Tibial nerve (tissue), 4 donors: ENCODE results near the gene PRR5. TPM values are rescaled to one million over a fixed set of nuclear protein-coding genes. Genes with fewer than 3 reads are reported as not detected.

ENCODE experiments used
- DNase-seq, 2 donors: peaks; one replicate each; pipeline ENCODE4 v3.0.0-alpha.2; 2019; ENCODE audit warnings: low spot score in 2 of 2
- H3K27ac ChIP-seq, 4 donors: fragments of 200-600 bp; sonication (generic) in 3 of 4; one replicate each; pipeline ENCODE4 v1.5.1; 2017 to 2019; ENCODE audit warnings: mild to moderate bottlenecking in 1 of 4
- H3K27me3 ChIP-seq, 2 donors: fragments of 200-600 bp; sonication (generic) in 1 of 2; one replicate each; pipeline versions ENCODE4 v1.5.1 to v1.6.0; 2017 to 2019
- H3K36me3 ChIP-seq, 3 donors: fragments of 200-600 bp; sonication (generic); one replicate each; pipeline ENCODE4 v1.5.1; 2018 to 2019
- H3K4me1 ChIP-seq, 4 donors: fragments of 200-600 bp; sonication (generic) in 3 of 4; one replicate each; pipeline ENCODE4 v1.5.1; 2017 to 2019
- H3K4me3 ChIP-seq, 4 donors: fragments of 200-600 bp; sonication (generic) in 3 of 4; one replicate each; pipeline ENCODE4 v1.5.1; 2017 to 2019; ENCODE audit warnings: mild to moderate bottlenecking in 1 of 4, moderate library complexity in 1 of 4
- H3K9me3 ChIP-seq, 4 donors: fragments of 200-600 bp; sonication (generic) in 3 of 4; one replicate each; pipeline ENCODE4 v1.5.1; 2017 to 2019
- EP300 ChIP-seq, 2 donors: sonication (generic); formaldehyde crosslinking; IDR thresholded peaks; one replicate each; pipeline ENCODE4 v1.6.1; 2017; ENCODE audit warnings: antibody characterized with exemption in 2 of 2, mild to moderate bottlenecking in 1 of 2
- POLR2A ChIP-seq, 2 donors: fragments of 450-650 bp; IDR thresholded peaks; one replicate each; pipeline ENCODE4 v1.6.1; 2017; ENCODE audit warnings: antibody characterized with exemption in 2 of 2, mild to moderate bottlenecking in 2 of 2, moderate library complexity in 2 of 2
- WGBS, 2 donors: methylation state at CpG; one replicate each; pipeline ENCODE4 v1.1.5; 2018; 5-methylcytosine and 5-hydroxymethylcytosine counted together
- total RNA-seq, 4 donors: library from RNA; depleted of rRNA; stranded (reverse); fragments of >200 nt; gene quantifications; one replicate each; pipeline ENCODE4 v1.1.0, GENCODE V29; 2016
- TF ChIP-seq, protein P1 (sequence below), 5 experiments: fragments of 200-600 bp in 3 of 5; fragments of 450-650 bp in 2 of 5; sonication (generic) in 3 of 5; IDR thresholded peaks; one replicate each; pipeline ENCODE4 v1.5.1; 2016 to 2019; ENCODE audit warnings: antibody characterized with exemption in 5 of 5, mild to moderate bottlenecking in 3 of 5, moderate library complexity in 2 of 5

The PRR5 gene
- total RNA-seq, 4 donors from 2014 or later = 40.4 to 68.4 (median 42.5) TPM

DNA sequence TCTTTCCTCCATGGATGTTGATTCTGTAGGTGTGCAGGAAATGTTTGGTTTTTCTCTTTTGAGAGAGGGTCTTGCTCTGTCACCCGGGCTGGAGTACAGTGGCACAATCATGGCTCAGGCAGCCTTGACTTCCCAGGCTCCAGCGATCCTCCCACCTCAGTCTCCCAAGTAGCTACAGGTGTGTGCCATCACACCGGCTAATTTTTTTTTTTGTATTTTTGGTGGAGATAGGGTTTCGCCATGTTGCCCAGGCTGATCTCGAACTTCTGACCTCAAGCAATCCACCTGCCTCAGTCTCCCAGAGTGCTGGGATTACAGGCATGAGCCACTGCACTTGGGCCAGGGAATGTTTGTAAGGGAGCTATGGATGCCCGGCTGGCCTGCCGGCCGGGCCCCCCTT is 4.5 kb downstream of the PRR5 start:
- no peak overlapping the region for H3K27ac ChIP-seq
- no peak overlapping the region for H3K4me3 ChIP-seq
- H3K9me3 ChIP-seq = no peaks in the 10 kb centered on the region
- H3K27me3 ChIP-seq = no peaks in the 10 kb centered on the region
- no peak for DNase-seq
- peaks cover 0 to 36% (median 19%) of the 10 kb centered on the region in 4 donors for H3K4me1 ChIP-seq
- TF ChIP-seq, protein P1, sequence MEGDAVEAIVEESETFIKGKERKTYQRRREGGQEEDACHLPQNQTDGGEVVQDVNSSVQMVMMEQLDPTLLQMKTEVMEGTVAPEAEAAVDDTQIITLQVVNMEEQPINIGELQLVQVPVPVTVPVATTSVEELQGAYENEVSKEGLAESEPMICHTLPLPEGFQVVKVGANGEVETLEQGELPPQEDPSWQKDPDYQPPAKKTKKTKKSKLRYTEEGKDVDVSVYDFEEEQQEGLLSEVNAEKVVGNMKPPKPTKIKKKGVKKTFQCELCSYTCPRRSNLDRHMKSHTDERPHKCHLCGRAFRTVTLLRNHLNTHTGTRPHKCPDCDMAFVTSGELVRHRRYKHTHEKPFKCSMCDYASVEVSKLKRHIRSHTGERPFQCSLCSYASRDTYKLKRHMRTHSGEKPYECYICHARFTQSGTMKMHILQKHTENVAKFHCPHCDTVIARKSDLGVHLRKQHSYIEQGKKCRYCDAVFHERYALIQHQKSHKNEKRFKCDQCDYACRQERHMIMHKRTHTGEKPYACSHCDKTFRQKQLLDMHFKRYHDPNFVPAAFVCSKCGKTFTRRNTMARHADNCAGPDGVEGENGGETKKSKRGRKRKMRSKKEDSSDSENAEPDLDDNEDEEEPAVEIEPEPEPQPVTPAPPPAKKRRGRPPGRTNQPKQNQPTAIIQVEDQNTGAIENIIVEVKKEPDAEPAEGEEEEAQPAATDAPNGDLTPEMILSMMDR (IDR thresholded peaks at IDR 0.05) = no peak
- TF ChIP-seq EP300 (IDR thresholded peaks at IDR 0.05) (no peak), POLR2A (IDR thresholded peaks at IDR 0.05) (no peak)
- peaks cover 0 to 10% (median 0%) of the 10 kb centered on the region in 3 donors for H3K36me3 ChIP-seq
- 77 to 82% methylated on average over 8 of the region's 8 CpGs for WGBS, 2 donors

DNA sequence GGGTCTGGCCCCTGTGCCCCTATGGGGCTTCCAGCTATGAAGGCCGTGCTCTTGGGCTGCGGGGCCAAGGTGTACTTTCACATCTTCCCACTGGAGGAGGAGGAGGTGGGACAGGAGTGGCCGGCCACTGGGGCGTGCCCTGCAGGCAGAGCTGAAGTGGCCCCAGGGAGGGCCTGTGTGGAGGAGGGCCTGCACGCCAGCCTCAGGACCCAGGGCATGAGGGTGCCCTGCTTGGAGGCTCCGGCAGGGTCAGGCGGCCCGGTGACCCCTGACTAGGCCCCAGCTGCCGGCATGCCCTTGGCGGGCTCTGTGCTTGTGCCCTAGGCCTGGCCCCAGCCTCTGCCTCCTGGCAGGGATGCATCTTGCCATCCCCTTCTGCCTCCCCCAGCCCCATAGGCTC is 5.2 kb downstream of the PRR5 start:
- Histone ChIP-seq H3K36me3 (peaks cover 0 to 10% (median 0%) of the 10 kb centered on the region in 3 donors), H3K27ac (no peak overlapping the region), H3K9me3 (no peaks in the 10 kb centered on the region), H3K4me1 (peaks cover 0 to 32% (median 18%) of the 10 kb centered on the region in 4 donors), H3K27me3 (no peaks in the 10 kb centered on the region), H3K4me3 (no peak overlapping the region)
- 83 to 85% methylated on average over 8 to 10 of the region's 10 CpGs for WGBS, 2 donors
- no peak for DNase-seq
- TF ChIP-seq, protein P1 (IDR thresholded peaks at IDR 0.05) = no peak
- TF ChIP-seq POLR2A (IDR thresholded peaks at IDR 0.05) = no peak
- TF ChIP-seq EP300 (IDR thresholded peaks at IDR 0.05) = no peak

DNA sequence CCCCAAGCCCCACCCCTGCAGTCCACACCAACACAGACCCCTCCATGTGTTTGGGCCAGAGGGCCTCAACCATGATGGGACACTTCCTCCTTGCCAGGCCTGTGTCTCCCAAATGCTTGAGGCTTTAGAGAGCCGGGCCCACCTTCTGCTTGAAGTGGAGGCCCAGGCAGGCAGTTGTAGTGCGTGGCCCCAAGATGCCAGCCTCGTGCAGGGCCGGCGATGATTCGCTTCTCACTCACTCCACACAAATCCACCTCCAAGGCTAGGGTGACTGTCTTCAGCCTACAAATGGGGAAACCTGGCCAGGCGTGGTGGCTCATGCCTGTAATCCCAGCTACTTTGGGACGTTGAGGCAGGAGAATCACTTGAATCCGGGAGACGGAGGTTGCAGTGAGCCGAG is 5.7 kb downstream of the PRR5 start:
- Histone ChIP-seq H3K9me3 (no peaks in the 10 kb centered on the region), H3K4me1 (peaks cover 0 to 28% (median 16%) of the 10 kb centered on the region in 4 donors), H3K36me3 (peaks cover 0 to 10% (median 0%) of the 10 kb centered on the region in 3 donors), H3K27ac (no peak overlapping the region), H3K27me3 (no peaks in the 10 kb centered on the region), H3K4me3 (no peak overlapping the region)
- TF ChIP-seq EP300 (IDR thresholded peaks at IDR 0.05) = no peak
- TF ChIP-seq, protein P1 (IDR thresholded peaks at IDR 0.05) = no peak
- TF ChIP-seq POLR2A (IDR thresholded peaks at IDR 0.05) = no peak
- 95 to 96% methylated on average over 10 to 11 of the region's 11 CpGs for WGBS, 2 donors
- DNase-seq = no peak

DNA sequence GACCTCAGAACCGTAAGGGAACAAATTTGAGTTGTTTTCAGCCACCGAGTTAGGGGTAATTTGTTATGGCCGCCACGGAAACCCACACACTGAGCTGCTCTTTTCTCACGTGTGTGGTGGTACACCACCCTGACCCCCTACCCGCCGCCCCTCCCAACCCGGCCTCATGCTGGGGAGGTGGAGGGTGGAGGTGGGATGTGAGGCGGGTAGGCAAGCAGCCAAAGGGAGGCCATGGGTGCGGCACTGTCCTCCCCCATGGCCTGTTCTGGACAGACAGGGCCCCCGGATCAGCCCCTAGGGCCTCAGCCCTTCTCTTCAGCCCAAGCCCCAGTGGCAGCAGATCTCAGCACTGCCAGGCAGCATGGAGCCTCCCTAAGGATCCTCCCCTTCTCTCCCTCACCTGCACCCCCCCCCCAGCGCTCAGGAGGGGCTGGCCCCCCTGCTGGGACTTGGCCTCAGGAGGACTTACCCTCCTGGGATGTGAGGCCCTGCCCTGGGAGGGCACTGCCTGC is 7.9 kb downstream of the PRR5 start:
- peaks cover 0 to 28% (median 7%) of the 10 kb centered on the region in 4 donors for H3K4me1 ChIP-seq
- TF ChIP-seq EP300 (IDR thresholded peaks at IDR 0.05) = no peak
- TF ChIP-seq, protein P1 (IDR thresholded peaks at IDR 0.05) = no peak
- peaks cover 0 to 2% (median 0%) of the 10 kb centered on the region in 3 donors for H3K36me3 ChIP-seq
- DNase-seq = no peak
- no peak overlapping the region for H3K4me3 ChIP-seq
- no peaks in the 10 kb centered on the region for H3K27me3 ChIP-seq
- peak overlapping the region in 2 of 4 donors; percentile 29 to 65 for H3K27ac ChIP-seq
- 79% methylated on average over 11 to 12 of the region's 12 CpGs for WGBS, 2 donors
- H3K9me3 ChIP-seq = no peaks in the 10 kb centered on the region

DNA sequence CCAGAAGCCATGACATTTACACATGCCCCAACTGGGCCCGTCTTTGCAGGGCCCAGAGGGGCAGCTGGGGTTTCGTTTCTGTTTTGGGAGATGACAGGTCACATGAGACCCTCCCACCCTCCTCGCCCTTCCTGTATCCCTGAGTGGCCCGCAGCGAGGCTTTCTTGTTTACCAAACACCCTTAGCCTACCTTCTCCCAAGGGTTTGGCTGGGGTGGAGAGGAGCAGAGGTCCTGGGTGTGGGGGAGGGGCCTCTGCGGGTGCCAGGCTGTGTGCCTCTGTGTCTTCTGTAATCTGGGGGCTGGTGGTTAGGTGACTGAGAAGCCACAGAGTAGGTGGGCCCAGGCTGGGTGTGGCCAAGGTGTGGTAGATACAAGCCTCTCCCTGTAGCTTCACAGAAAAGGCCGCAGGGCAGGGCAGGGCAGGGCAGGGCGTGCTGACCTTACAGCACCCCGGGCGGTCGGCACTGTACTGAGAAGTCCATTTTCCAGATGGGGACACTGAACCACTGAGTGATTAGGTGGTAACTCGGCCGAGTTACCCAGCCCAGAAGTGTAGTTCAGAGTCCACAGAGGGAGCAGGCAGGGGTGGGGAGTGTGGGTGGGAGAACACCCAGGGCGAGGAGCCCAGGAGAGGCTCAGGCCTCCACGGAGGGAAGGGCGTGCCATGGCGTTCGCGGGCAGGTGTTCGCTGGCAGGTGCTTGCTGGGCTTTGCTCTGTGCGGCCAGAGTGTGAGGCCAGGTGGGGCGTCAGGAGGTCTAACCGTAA is 8.7 kb downstream of the PRR5 start:
- H3K36me3 ChIP-seq = no peaks in the 10 kb centered on the region
- H3K4me3 ChIP-seq = no peak overlapping the region
- no peak for TF ChIP-seq EP300 (IDR thresholded peaks at IDR 0.05)
- TF ChIP-seq, protein P1 (IDR thresholded peaks at IDR 0.05) = no peak
- no peak for TF ChIP-seq POLR2A (IDR thresholded peaks at IDR 0.05)
- no peaks in the 10 kb centered on the region for H3K27me3 ChIP-seq
- DNase-seq = no peak
- no peaks in the 10 kb centered on the region for H3K9me3 ChIP-seq
- H3K27ac ChIP-seq = peak overlapping the region in 2 of 4 donors; percentile 29 to 65
- peaks cover 0 to 30% (median 7%) of the 10 kb centered on the region in 4 donors for H3K4me1 ChIP-seq
- 70 to 76% methylated on average over 22 to 23 of the region's 23 CpGs for WGBS, 2 donors
